Measurements from ENCODE around the gene LRRC23. TPM values are rescaled to one million over a fixed set of nuclear protein-coding genes. Genes with fewer than 3 reads are reported as not detected.

LRRC23 gene
- total and polyA plus RNA-seq, 2 of the 4 experiments (the other 2 are of a cell fraction): 11.1 to 11.4 TPM

GRCh38 chr12:6887460-6887859, 17.2 kb upstream of the LRRC23 start:
- dilution Hi-C loops (cut with HindIII; ENCODE audit: low sequenced_read_pairs, unreplicated experiment): no loop called here
- H4K91ac ChIP-seq (ENCODE audit: insufficient read depth, low read depth, low read length): no peak overlapping the region
- no peak overlapping the region for H3K18ac ChIP-seq (ENCODE audit: low read depth, low read length)
- no peak overlapping the region for H2AK5ac ChIP-seq (ENCODE audit: low read depth, low read length)
- H4K8ac ChIP-seq (ENCODE audit: low read depth in 2 of 2, low read length in 2 of 2): no peak overlapping the region
- H3K4me2 ChIP-seq (ENCODE audit: low read depth, low read length): no peak overlapping the region
- no peak overlapping the region for H3K14ac ChIP-seq (replicated peaks; ENCODE audit: low read depth, low read length)
- H3K27me3 ChIP-seq (ENCODE audit: control insufficient read depth, insufficient read depth, low read length): no peaks in the 10 kb centered on the region
- no peak overlapping the region for H2BK120ac ChIP-seq (ENCODE audit: low read depth, low read length)
- no peak overlapping the region for H3K4ac ChIP-seq (ENCODE audit: low read depth, low read length)
- H3K79me1 ChIP-seq (ENCODE audit: low read depth in 1 of 2, low read length in 2 of 2): peaks cover 5 to 17% of the 10 kb centered on the region in 2 experiments; a peak in 3 of 4 replicates
- no peak overlapping the region for H2BK15ac ChIP-seq (ENCODE audit: low read depth, low read length)
- WGBS, 2 experiments (ENCODE audit: extremely low coverage in 2 of 2, insufficient read length in 1 of 2): 90% methylated on average over 2 of the region's 8 CpGs; no CpG with 5 or more reads in 1 of the 2 experiments
- H2AFZ ChIP-seq (replicated peaks; ENCODE audit: low read length, poor library complexity): no peak overlapping the region
- intact Hi-C loops (cut with micrococcal nuclease): no loop called here
- H3K23ac ChIP-seq (ENCODE audit: low read depth, low read length): no peak overlapping the region
- BruUV-seq (replicated peaks): no TSS peak
- no peak overlapping the region for H3K4me3 ChIP-seq (ENCODE audit: insufficient read depth, low read depth, low read length)
- no peak overlapping the region for H2BK20ac ChIP-seq (ENCODE audit: low read depth, low read length)
- H3K9ac ChIP-seq (ENCODE audit: low read depth, low read length): no peak overlapping the region
- DNase-seq (no peak), ATAC-seq (ENCODE audit: low read depth) (no peak)
- TF ChIP-seq RCOR1 (IDR thresholded peaks at IDR 0.05; ENCODE audit: insufficient replicate concordance, low read length) (no peak), MAZ (IDR thresholded peaks at IDR 0.05; ENCODE audit: borderline replicate concordance, low read depth, low read length) (no peak), CEBPB (IDR thresholded peaks at IDR 0.05; ENCODE audit: low read depth, low read length) (no peak)
- H2AK9ac ChIP-seq (replicated peaks; ENCODE audit: low read depth, low read length, poor library complexity): no peak overlapping the region
- ChIA-PET POLR2A (ENCODE audit: unreplicated experiment) (no interaction called here), CTCF (no interaction called here)
- H3K56ac ChIP-seq (ENCODE audit: extremely low read depth, insufficient read depth, low read length): no peak overlapping the region
- no peak overlapping the region for H4K5ac ChIP-seq (ENCODE audit: low read depth, low read length)
- H3K9me3 ChIP-seq (ENCODE audit: control insufficient read depth, insufficient read depth, low read length): no peaks in the 10 kb centered on the region
- peaks cover 2% of the 10 kb centered on the region; the same call in 1 of the 2 replicates for H3K4me1 ChIP-seq (ENCODE audit: control insufficient read depth, insufficient read depth, low read length)
- no peaks in the 10 kb centered on the region for H4K20me1 ChIP-seq (ENCODE audit: insufficient read depth, low read length)
- in situ Hi-C loops (cut with MboI; ENCODE audit: low sequenced_read_pairs): no loop called here
- H2BK5ac ChIP-seq (ENCODE audit: low read depth, low read length, poor library complexity, severe bottlenecking): no peak overlapping the region
- no peak overlapping the region for H3K27ac ChIP-seq (ENCODE audit: insufficient read depth, low read length)
- peaks cover 17% of the 10 kb centered on the region for H3K36me3 ChIP-seq (ENCODE audit: control insufficient read depth, insufficient read depth, low read length)
- 0 out of 2 replicates have a peak, but pooled peaks cover 12% of the 10 kb centered on the region for H3K9me1 ChIP-seq (ENCODE audit: insufficient read depth, low read length)
